Muscle of leg (tissue), 11 donors: ENCODE measurements around the gene ZNF385A. TPM values are rescaled to one million over a fixed set of nuclear protein-coding genes. Genes with fewer than 3 reads are reported as not detected.

Experiments
- DNase-seq: peaks from one replicate; pipeline ENCODE4 v3.0.0; 2013
- H3K27ac ChIP-seq: one replicate; pipeline ENCODE4 v1.5.1; 2013; ENCODE audit warnings: mild to moderate bottlenecking, low read length, control low read depth
- H3K27me3 ChIP-seq: one replicate; pipeline ENCODE4 v1.6.1; 2013; ENCODE audit warnings: low read length; ENCODE audit not compliant: control insufficient read depth, insufficient read depth
- H3K36me3 ChIP-seq: one replicate; pipeline ENCODE4 v1.6.1; 2013; ENCODE audit warnings: low read length; ENCODE audit not compliant: control insufficient read depth, insufficient read depth
- H3K4me1 ChIP-seq: one replicate; pipeline ENCODE4 v1.6.1; 2013; ENCODE audit warnings: low read length; ENCODE audit not compliant: control insufficient read depth, insufficient read depth
- H3K4me3 ChIP-seq: one replicate; pipeline ENCODE4 v1.5.1; 2013; ENCODE audit warnings: low read length, control low read depth
- H3K9me3 ChIP-seq: replicated peaks from 2 replicates; pipeline ENCODE4 v1.6.1; 2013; ENCODE audit warnings: low read depth, low read length; ENCODE audit not compliant: control insufficient read depth
- WGBS: methylation state at CpG from one replicate; pipeline ENCODE4 v1.1.5; 2013; ENCODE audit warnings: missing lambda C conversion rate; ENCODE audit not compliant: insufficient coverage; 5-methylcytosine and 5-hydroxymethylcytosine counted together
- polyA plus RNA-seq, 8 donors: library from polyadenylated mRNA; unstranded; fragments of 120-200 nt; gene quantifications; one replicate each; pipeline versions ENCODE4 v1.2.1 to v1.2.3, GENCODE V29; 2013; ENCODE audit warnings: inconsistent platforms in 1 of 8, low replicate concordance in 1 of 8; ENCODE audit not compliant: insufficient read length in 8 of 8, insufficient read depth in 1 of 8
- total RNA-seq: library from RNA; stranded (reverse); fragments of 120-200 nt; gene quantifications from one replicate; pipeline ENCODE4 v1.2.4, GENCODE V29; 2013

ZNF385A gene
- total and polyA plus RNA-seq, 9 donors, result 2.7 to 23.8 (median 13.0) TPM

DNA sequence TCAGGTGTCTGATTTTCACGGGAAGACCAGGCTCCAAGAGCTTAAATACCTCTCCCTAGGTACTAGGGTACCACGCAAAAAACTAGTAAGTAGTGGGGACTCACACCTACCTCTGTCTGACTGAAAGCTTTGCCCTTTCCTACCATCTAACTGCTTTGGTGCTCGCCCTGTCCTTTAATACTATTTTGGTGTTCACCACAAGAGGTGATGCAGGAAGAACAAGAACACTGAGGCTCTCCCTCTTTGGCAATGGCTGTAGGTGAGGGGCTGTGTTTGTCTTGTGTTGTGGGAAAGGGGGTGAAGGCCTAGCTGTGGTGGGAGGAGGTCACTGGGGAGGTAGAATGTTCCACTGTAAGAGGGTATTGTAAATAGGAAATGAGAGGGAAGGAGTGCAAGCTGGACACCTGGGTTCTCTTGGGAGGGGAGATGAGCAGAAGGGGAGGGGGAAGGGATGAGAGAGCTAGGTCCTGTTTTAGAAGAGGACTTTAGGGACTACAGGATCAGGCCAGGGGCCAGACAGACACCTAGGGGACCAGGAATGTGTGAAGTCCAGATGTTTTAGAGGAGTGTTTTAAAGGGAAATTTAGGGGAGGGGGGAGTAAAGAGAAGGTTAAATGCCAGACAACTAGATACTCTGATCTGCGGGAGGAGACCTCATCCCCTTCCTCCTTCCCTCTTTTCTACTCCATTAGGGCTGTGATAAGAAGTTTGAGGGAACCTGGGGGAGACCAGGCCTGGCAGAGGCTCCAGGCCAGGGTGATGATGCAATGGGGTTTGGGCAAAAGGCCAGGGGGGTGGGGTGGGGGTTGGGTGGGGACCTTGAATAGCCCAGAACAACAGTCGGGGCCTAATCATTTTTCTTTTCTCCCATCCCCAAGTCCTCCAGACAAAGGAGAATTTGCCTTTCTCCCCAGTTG lies 32.4 kb upstream of the ZNF385A start:
- DNase-seq, result no peak
- Histone ChIP-seq H3K27me3 (no peaks in the 10 kb centered on the region), H3K36me3 (no peaks in the 10 kb centered on the region), H3K4me3 (peak overlapping the region; percentile 76), H3K9me3 (no peaks in the 10 kb centered on the region), H3K4me1 (peaks cover 77% of the 10 kb centered on the region), H3K27ac (peak overlapping the region; percentile 91)
- 20% methylated on average over 1 of the region's 5 CpGs for WGBS

DNA sequence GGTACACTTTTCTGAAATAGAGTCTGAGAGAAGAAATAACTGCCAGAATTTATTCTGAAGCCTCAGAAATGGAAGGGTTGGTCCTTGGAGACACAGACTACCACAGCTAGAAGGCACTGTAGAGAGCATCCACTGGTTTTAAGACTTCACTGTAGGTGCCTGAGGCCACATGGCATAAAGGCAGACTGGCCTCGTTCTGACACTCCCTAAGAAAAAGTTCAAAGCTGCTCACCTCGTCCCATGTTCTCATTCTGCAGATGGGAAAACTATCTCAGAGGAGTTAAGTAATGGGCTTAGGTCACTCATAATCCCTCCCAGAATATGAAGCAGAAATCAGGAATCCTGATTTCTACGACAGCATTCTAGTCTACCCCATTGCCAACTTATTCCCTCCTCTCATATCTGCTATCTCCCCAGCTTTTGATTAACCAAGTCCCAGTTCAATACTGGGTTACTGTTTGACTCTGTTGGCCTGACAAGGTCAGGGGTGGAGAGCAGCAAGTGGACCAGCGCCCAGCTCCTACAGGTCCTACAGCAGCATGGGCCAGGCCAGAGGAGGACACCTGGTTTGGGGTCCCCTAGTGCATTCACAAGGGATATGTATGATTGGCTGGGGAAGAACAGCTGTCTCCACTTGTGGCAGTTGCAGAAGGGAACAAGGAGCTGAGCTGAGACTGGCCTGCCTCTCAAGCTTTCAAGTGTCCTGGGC lies 30.8 kb upstream of the ZNF385A start:
- DNase-seq, result no peak
- no peak overlapping the region for H3K4me3 ChIP-seq
- peaks cover 4% of the 10 kb centered on the region for H3K36me3 ChIP-seq
- H3K27me3 ChIP-seq, result no peaks in the 10 kb centered on the region
- peaks cover 78% of the 10 kb centered on the region for H3K4me1 ChIP-seq
- H3K27ac ChIP-seq, result peak overlapping the region; percentile 63
- WGBS, result 80% methylated on average over 1 of the region's 4 CpGs
- H3K9me3 ChIP-seq, result no peaks in the 10 kb centered on the region

DNA sequence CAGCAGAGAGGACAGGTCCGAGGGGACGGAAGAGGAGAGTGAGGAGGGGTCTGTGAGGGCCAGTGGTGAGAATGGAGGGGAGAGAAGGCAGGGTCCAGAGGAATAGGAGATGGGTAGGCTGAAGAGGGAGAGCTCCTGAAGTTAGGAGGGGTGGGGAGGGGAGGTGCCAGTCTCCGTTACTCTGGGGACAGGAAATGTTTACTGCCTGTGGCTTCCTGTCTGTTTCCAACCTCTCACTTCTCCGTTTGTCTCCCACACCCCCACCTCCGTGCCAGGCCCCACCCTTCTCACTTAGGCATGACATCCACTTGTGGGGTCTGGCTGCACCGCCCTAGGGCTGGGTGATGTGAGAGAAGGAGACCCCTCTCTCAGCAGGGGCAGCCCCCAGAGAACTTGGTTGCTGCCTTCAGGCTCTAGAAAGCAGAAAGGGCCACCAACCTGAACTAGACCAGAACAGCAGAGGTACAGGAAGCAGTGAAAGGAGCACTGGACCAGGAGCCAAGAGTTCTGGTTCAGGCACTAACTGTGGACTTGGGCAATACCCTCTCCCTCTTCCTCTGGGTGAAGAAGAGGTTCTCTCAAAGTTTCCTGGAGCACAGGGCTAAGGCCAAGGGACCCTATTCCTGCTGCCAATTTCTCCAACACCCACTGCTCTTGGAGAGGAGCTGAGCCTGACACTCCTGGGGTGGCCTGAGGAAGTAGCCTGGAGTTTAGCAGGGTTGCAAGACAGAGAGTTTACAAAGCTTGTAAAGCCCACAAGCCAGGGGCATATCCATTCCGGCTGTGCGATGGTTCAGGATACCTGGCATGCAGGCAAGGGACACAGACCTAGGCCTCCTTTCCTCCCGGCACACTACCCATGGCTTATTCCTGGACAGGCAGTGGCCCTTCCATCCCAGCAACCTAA lies 29.0 kb upstream of the ZNF385A start:
- DNase-seq, result peak; percentile 56
- Histone ChIP-seq H3K9me3 (no peaks in the 10 kb centered on the region), H3K27me3 (no peaks in the 10 kb centered on the region), H3K27ac (peak overlapping the region; percentile 93), H3K36me3 (peaks cover 15% of the 10 kb centered on the region), H3K4me3 (no peak overlapping the region), H3K4me1 (peaks cover 67% of the 10 kb centered on the region)
- 71% methylated on average over 5 of the region's 9 CpGs for WGBS

DNA sequence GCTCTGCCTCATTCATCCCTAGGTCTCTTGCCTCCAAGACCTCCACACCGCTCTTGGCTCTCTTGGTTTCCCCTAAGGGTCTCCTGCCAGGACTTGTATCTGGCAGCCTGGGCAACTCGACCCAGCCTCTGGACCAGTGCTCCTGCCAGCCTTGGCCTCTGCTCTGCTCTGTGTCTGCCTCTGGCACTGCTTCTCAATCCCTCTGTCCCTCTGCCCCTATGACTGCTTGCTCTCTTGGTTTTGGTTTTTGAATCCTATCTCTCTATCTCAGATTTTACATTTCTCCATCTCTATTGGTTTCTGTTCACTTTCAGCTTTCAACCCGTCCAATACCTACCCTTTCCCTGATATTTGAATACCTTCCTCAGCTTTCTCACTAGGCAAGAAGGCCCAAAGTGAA lies 28.3 kb upstream of the ZNF385A start:
- Histone ChIP-seq H3K4me1 (peaks cover 65% of the 10 kb centered on the region), H3K36me3 (peaks cover 20% of the 10 kb centered on the region), H3K9me3 (no peaks in the 10 kb centered on the region), H3K4me3 (no peak overlapping the region), H3K27ac (peak overlapping the region; percentile 93), H3K27me3 (no peaks in the 10 kb centered on the region)
- DNase-seq, result peak; percentile 10
- WGBS, result 89% methylated on average over 2 of the region's 3 CpGs

DNA sequence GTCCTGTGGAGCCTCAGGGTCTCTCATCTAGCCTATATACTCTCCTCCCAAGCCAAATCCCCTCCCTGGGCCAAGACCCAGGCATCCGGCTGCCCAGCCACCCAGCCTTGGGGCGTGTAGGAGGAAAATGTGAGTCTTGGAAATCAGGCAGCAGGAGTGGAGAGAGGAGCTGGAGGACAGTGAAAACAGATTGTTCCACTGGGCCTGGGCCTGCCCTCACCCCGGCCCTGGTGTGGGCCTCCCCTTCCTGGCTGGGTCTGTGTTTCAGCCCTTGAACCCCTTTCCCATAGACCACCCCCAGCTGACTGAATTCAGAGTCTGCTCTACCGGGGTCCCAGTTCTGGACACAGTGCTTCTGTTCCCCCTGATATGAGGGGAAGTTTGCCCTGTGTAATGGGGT lies 27.8 kb upstream of the ZNF385A start:
- DNase-seq, result peak; percentile 37
- Histone ChIP-seq H3K36me3 (peaks cover 24% of the 10 kb centered on the region), H3K27ac (peak overlapping the region; percentile 93), H3K4me3 (no peak overlapping the region), H3K27me3 (no peaks in the 10 kb centered on the region), H3K4me1 (peaks cover 61% of the 10 kb centered on the region), H3K9me3 (no peaks in the 10 kb centered on the region)
- 40% methylated on average over 1 of the region's 4 CpGs for WGBS

DNA sequence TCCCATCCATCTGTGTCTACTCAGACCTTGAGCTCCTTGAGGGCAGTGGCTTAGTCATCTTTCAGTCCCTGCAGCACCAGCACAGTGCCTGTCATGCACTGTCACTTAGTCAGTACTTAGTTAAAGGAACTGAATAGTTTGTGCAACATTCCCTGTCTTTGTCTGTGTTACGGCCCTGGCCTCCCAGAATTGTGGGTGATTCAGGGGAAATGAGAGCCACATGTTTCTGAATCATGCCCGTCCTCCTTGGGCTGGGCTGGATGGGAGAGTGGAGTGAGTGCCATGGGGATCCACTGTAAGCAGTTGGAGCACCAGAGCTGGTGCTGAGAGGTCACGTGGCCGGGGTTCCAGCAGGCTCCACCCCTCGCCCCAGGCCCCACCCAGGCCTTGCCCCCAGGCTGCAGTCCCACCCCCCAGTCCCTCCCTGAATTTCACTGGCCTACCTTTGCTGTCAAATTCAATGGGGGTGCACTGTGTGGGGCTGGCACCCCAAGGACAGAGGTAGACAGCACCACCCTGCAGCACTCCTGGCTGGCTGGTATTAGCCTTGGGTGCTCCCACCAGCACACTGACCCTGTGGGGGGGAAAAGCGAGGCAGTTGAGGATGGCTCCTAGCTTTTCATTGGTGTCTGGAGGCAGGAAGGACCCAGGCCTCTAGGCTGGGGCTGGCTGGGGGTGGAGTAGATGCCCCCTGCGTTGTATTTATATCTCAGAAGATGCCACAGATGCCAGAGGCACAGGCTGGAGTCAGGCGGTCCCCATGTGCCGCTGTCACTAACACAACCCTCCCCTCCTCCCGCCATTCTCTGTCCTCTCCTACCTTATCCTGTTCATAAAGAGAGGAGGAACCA lies 27.1 kb upstream of the ZNF385A start:
- peak overlapping the region; percentile 93 for H3K27ac ChIP-seq
- WGBS, result 74% methylated on average over 2 of the region's 10 CpGs
- peak; percentile 71 for DNase-seq
- no peaks in the 10 kb centered on the region for H3K27me3 ChIP-seq
- H3K4me3 ChIP-seq, result no peak overlapping the region
- H3K9me3 ChIP-seq, result no peaks in the 10 kb centered on the region
- peaks cover 54% of the 10 kb centered on the region for H3K4me1 ChIP-seq
- peaks cover 28% of the 10 kb centered on the region for H3K36me3 ChIP-seq

DNA sequence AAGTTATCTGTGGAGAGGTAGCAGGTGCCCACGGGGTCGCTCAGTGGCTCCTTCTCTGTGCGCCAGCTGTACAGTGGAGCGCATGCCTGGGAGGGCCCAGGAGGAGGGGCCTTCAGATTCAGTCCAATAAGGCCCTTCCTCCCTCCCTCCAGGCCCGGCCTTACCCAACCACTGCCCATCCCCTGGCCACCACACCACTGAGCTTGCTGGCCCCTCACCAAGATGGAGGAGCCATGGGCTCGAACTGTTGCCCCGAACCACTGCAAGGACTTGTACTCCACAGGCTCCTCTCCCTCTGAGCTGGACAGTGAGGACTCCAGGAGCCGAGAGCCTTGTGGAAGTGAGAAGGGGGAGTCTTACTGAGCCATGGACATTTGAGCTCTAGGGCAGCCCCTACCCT lies 24.7 kb upstream of the ZNF385A start:
- Histone ChIP-seq H3K36me3 (peaks cover 52% of the 10 kb centered on the region), H3K27ac (no peak overlapping the region), H3K4me1 (peaks cover 36% of the 10 kb centered on the region), H3K9me3 (no peaks in the 10 kb centered on the region), H3K27me3 (no peaks in the 10 kb centered on the region), H3K4me3 (no peak overlapping the region)
- 86% methylated on average over 4 of the region's 8 CpGs for WGBS
- DNase-seq, result no peak

DNA sequence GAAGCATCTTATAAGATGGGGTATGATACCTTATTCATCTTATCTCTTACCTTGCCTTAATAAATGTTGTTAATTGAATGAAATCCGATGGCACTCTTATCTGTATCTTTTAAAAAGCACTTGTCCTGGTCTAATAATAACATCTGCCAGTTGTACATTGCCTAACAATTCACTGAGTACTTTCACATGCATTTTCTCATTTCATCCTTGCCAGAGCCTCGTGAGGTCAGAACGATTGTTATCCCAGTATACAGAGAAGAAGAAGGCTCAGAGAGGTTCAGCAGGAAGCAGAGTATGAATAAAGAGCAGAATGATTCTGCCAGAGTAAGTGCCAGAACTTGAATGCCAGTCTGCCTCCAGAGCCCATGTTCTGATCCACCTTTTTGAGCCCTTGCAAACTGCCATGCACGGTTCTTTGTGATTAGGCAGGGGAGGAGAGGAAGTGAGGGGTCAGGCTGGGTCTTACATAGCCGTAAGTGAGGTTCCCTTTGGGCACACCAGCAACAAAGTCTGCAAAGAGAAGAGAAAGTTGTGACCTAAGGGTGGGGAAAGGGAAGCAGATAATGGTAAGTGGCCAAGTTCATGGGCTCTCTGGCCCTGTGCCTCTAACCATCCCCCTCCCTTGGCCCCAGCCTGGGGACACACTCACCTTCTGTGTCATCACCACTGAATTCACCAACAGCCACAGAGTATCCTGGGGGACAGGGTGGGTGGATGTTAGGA lies 22.8 kb upstream of the ZNF385A start:
- H3K4me1 ChIP-seq, result peaks cover 17% of the 10 kb centered on the region
- H3K27ac ChIP-seq, result no peak overlapping the region
- H3K27me3 ChIP-seq, result no peaks in the 10 kb centered on the region
- DNase-seq, result no peak
- H3K36me3 ChIP-seq, result peaks cover 70% of the 10 kb centered on the region
- WGBS, result 51% methylated on average over 4 of the region's 5 CpGs
- H3K4me3 ChIP-seq, result no peak overlapping the region
- H3K9me3 ChIP-seq, result no peaks in the 10 kb centered on the region

DNA sequence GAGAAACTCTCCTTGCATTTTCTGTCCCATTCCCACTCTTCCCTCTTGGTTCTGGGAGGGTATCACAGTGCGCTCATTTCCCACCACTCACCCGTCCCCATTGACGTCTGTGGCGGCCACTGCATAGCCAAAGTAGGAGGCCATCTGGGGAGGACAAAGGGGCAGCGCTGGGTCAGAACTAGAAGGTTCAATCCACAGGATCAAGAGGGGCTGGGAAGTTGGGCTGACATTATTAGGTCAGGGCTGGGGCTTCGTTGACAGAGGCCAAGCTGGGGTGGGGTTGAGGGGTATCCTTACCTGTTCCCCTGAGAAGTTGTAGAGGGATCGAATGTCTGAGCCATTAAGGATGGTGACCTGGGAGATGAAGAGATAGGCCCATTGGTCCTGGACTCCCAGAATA lies 21.0 kb upstream of the ZNF385A start:
- no peaks in the 10 kb centered on the region for H3K27me3 ChIP-seq
- peaks cover 83% of the 10 kb centered on the region for H3K36me3 ChIP-seq
- DNase-seq, result no peak
- H3K9me3 ChIP-seq, result no peaks in the 10 kb centered on the region
- 89% methylated on average over 3 of the region's 7 CpGs for WGBS
- no peak overlapping the region for H3K4me3 ChIP-seq
- no peaks in the 10 kb centered on the region for H3K4me1 ChIP-seq
- H3K27ac ChIP-seq, result no peak overlapping the region
